HG03135 (cell line): ENCODE results near the gene PCDHGC5.
A peak's percentile ranks its signal among the peaks of the same experiment; 100 is the strongest.

Experiments
- ATAC-seq: cut with Tn5 transposase; IDR thresholded peaks from one replicate; pipeline ENCODE4 v1.9.1; 2021; ENCODE audit warnings: mild to moderate bottlenecking, moderate library complexity; ENCODE audit not compliant: unreplicated experiment

The PCDHGC5 gene

DNA sequence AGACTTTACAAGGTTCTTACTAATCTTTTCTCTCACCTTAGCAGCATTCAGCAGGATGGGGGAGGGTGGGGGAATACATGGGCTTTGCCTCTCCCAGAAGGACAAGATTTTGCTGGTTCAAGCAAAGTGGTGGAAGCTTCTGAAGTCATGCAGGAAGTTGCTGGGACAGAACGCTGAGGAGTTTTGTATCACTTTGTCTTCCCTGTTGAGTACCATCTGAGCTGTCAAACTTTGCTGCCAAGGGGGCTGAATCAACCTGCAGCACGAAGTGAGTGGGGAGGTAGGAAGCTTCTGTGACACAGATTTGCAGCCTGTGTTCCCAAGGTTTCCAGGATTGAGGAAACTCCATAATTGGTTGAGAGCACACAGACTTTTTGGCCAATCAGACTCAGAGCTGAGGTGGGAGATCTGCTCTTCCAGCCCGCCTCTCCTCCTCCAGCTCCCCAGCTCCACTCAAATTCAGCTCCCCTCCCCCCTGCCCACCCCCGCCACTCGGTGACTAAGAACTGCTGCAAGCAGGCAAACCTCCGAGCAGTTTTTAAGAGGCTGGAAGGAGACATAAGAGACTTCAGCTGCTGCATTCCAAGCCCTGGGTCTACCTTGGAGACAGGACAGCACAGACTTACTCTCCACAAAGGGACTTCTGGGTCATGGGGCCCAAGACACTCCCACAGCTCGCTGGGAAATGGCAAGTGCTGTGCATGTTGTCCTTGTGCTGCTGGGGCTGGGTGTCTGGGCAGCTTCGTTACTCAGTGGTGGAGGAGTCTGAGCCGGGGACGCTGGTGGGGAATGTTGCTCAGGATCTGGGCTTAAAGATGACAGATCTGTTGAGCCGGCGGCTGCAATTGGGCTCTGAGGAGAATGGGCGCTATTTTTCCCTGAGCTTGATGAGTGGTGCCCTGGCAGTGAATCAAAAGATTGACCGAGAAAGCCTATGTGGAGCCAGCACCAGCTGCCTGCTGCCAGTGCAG lies at the start of gene PCDHGC5:
PCDHGC5 (plus strand) TSS at position 491 of the 971 bp plus-strand sequence; CDS start at position 651, 160 bp downstream.
- ATAC-seq, result no peak

DNA sequence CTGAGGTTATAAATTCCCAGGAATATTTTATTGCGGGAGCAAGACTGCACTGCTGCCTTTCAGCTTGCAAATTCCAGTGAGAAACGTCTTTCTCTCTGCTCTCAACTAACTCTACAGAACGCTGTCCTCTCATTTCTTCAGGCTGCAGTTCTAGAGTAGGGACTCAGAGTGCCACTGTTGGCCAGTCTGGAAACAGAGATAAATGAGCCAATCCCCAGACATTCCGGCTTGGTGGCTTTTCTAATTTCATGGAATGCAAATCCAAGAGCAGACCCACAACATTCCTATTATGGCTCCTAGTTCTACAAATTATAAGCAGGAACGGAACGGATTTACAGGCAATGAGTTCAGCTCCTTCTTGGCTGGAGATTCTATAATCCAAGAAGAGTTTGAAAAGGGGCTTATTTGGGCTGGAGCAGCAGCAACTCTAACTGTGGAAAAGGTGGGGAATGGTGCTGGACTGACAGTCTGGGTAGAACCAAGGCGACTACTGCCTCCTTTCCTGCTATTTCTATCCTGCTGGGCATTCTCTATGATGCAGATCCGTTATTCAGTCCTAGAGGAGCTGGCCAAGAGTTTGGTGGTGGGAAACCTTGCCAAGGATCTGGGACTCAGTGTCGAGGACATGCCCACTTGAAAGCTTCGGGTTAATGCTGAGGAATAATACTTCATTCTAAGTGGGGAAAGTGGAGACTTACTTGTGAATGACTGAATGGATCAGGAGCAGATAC lies 49.3 kb upstream of the PCDHGC5 start:
- no peak for ATAC-seq

DNA sequence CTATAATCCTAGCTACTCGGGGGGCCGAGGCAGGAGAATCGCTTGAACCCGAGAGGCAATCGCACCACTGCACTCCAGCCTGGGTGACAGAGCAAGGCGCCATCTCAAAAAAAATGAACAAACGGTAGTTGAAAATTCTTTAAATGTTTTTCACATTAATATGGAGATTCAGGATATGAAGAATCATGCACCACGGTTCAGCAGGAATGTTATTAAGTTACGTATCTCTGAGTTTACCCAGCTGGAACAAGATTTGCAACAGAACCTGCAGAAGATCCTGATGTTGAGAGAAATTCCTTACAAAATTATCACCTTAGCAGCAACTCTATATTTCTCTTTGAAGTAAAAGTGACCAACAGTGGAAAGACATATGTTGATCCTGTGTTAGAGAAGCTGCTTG lies 48.5 kb upstream of the PCDHGC5 start:
- no peak for ATAC-seq

DNA sequence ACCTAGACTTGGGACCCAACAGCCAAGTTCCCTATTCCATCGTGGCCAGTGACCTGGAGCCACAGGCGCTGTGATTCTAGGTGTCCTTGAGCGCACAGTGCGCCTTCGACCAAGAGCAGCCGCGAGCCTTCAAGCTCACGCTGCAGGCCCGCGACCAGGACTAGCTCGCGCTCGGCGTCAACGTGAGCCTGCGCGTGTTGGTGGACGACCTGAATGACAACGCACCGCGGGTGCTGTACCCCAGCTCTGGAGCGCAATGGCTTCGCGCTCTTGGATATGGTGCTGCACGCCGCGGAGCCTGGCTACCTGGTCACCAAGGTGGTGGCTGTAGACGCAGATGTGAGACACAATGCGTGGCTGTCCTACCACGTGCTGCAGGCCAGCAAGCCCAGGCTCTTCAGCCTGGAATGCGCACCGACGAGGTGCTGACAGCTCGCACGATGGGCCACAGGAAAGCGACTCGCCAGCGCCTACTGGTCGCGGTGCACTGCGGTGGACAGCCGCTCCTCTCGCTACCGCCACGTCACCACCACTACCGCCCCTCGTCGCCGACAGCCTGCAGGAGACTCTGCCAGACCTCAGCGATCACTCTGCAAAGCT lies 47.2 kb upstream of the PCDHGC5 start:
- ATAC-seq, result no peak

DNA sequence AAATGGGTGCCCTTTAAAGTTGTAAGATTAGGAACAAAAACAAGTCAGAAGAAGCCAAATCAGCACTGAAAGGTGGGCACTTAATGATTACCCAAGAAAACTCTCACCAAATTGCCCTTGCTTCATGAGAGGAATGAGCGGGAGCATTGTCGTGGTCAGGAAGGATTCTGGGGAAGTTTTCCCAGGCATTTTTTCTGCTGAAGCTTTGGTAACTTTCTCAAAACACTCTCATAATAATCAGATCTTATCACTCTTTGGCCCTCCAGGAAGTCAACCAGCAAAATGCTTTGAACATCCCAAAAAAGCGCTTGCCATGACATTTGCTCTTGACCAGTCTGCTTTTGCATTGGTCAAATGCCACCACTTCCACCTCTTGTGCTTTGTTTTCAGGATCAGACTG lies 23.5 kb upstream of the PCDHGC5 start:
- no peak for ATAC-seq

DNA sequence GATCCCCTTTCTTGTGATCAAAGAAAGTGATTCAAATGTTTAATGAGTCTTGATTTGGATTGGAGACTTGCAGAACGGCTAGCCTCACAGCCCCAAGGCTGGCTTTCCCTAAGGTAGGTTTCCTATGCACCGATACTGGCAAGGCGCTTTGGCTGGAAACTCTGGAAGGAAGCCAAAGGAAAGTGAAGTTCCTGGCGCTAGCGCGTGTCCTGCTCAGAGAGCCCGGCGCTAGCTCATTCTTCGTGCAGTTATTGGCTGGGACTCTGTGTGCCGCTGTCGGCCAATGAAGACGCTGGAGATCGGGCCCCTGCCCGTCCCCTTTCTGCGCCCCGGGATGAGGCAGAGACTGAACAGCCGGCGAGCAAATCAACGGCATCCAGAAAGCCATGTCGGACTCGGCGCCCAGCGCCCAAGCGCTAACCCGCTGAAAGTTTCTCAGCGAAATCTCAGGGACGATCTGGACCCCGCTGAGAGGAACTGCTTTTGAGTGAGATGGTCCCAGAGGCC lies 13.2 kb upstream of the PCDHGC5 start, which contains the start of gene PCDHGC3:
PCDHGC3 (plus strand) TSS at position 342 of the 507 bp plus-strand sequence; CDS start at position 493, 151 bp downstream.
- ATAC-seq, result peak; percentile 96

DNA sequence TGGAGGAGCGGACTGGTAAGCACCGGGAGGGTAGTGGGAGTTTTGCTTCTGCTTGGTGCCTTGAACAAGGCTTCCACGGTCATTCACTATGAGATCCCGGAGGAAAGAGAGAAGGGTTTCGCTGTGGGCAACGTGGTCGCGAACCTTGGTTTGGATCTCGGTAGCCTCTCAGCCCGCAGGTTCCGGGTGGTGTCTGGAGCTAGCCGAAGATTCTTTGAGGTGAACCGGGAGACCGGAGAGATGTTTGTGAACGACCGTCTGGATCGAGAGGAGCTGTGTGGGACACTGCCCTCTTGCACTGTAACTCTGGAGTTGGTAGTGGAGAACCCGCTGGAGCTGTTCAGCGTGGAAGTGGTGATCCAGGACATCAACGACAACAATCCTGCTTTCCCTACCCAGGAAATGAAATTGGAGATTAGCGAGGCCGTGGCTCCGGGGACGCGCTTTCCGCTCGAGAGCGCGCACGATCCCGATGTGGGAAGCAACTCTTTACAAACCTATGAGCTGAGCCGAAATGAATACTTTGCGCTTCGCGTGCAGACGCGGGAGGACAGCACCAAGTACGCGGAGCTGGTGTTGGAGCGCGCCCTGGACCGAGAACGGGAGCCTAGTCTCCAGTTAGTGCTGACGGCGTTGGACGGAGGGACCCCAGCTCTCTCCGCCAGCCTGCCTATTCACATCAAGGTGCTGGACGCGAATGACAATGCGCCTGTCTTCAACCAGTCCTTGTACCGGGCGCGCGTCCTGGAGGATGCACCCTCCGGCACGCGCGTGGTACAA lies 12.6 kb upstream of the PCDHGC5 start:
- ATAC-seq, result peak; percentile 22

- no peak for ATAC-seq
Observed at GRCh38 chr5:141477044-141477575, 11.8 kb upstream of the PCDHGC5 start.

DNA sequence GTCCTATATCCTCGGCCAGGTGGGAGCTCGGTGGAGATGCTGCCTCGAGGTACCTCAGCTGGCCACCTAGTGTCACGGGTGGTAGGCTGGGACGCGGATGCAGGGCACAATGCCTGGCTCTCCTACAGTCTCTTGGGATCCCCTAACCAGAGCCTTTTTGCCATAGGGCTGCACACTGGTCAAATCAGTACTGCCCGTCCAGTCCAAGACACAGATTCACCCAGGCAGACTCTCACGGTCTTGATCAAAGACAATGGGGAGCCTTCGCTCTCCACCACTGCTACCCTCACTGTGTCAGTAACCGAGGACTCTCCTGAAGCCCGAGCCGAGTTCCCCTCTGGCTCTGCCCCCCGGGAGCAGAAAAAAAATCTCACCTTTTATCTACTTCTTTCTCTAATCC lies 11.1 kb upstream of the PCDHGC5 start:
- no peak for ATAC-seq

- ATAC-seq, result no peak
Observed at GRCh38 chr5:141478321-141478945, 10.4 kb upstream of the PCDHGC5 start.

- no peak for ATAC-seq
Observed at GRCh38 chr5:141479776-141480175, 9.1 kb upstream of the PCDHGC5 start.

GRCh38 chr5:141483902-141484301 lies 5.0 kb upstream of the PCDHGC5 start:
- no peak for ATAC-seq

DNA sequence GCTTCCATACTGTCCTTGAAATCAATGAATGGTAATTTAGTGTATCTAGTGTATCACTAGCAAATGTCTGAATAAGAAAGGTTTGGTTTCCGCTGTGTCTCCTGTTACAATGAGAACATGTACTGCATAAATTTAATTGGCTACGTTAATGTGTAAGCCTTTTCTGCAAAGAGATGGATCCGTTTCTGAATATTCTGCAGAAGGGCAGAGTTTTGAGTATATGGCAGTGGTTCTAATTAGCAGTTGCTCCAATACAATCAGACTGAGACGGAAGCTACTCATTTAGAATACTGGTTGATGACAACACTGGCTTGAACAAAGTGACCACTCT lies 4.6 kb upstream of the PCDHGC5 start:
- no peak for ATAC-seq

- no peak for ATAC-seq
Observed at GRCh38 chr5:141484641-141485311, 4.1 kb upstream of the PCDHGC5 start, which contains the start of gene PCDHGC4. PCDHGC4 (plus strand) TSS chr5:141485030; CDS start chr5:141485174, 144 bp downstream.

- ATAC-seq, result no peak
Observed at GRCh38 chr5:141485321-141486055, 3.4 kb upstream of the PCDHGC5 start.

- no peak for ATAC-seq
Observed at GRCh38 chr5:141486091-141486490, 2.8 kb upstream of the PCDHGC5 start.

GRCh38 chr5:141487131-141487530 lies 1.8 kb upstream of the PCDHGC5 start:
- no peak for ATAC-seq

DNA sequence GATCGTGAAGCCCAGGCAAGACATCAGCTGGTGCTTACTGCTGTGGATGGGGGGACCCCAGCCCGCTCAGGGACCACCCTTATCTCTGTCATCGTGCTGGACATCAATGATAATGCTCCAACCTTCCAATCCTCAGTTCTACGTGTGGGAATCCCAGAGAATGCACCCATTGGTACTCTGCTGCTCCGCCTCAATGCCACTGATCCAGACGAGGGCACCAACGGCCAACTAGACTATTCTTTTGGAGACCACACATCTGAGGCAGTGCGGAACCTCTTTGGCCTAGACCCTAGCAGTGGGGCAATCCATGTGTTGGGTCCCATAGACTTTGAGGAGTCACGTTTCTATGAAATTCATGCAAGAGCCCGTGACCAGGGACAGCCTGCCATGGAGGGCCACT lies 960 bp downstream of the PCDHGC5 start:
- no peak for ATAC-seq
